HG02642 (cell line): ENCODE measurements around the gene RMP24.
"Not testable (repeated sequence)": the region's sequence is repeated elsewhere in the genome, so short reads cannot be mapped to it uniquely, and the experiment has no call there.

Experiments used
- ATAC-seq: cut with Tn5 transposase; IDR thresholded peaks from one replicate; pipeline ENCODE4 v1.9.1; 2021; ENCODE audit warnings: mild to moderate bottlenecking; ENCODE audit not compliant: unreplicated experiment, poor library complexity

Gene RMP24

DNA sequence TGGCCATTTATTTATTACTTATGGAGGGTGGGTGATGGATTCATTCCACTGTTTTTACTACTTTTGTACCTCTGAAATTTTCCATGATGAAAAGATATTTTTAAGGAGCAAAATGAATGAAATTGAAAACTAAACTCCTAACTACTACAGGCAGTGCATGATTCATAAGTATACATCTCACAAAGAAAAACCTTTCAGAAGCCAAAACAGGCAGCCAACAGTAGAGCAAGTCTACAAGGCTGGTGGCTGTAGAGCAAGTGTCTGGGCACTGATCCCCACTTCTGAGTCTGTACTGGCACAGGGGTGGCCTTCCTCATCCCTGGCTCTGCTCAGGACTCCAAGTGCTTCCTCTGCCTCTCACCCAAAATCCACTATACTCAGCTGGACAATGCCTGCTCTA is 8.2 kb upstream of the RMP24 start:
- no peak for ATAC-seq

DNA sequence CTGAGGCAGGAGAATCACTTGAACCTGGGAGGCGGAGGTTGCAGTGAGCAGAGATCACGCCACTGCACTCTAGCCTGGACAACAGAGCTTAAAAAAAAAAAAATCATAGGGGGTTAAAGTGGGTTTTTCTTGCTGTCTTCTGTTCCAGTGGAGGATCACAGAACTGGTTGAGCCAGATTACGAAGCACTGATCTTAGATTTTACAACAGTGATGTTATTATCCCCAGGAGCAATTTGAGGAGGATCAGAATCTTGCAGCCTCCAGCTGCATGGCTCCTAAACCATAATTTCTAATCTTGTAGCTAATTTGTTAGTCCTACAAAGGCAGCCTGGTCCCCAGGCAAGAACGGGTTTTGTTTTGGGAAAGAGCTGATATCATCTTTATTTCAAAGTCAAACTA is 4.6 kb upstream of the RMP24 start:
- ATAC-seq = not testable (repeated sequence)

DNA sequence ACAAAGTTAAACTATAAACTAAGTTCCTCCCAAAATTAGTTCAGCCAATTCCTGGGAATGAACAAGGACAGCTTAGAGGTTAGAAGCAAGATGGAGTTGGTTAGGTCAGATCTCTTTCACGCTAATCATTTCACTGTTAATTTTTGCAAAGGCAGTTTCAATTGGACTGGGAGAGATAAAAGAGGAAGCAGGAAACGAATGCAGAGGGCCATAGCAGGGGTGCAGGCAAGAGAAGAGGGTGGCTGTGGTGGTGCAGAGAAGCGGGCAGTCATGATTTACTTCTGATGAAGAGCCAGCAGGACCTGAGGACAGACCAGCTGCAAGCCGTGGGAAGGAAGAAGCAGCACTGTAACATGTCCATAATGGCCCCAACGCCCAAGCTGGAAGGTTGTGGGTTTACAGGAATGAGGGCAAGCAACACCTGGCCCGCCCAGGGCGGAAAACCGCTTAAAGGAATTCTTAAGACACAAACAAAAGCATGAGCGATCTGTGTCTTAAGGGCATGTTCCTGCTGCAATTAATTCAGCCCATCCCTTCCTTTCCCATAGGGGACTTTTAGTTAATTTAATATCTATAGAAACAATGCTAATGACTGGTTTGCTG is 4.1 kb upstream of the RMP24 start:
- no peak for ATAC-seq

DNA sequence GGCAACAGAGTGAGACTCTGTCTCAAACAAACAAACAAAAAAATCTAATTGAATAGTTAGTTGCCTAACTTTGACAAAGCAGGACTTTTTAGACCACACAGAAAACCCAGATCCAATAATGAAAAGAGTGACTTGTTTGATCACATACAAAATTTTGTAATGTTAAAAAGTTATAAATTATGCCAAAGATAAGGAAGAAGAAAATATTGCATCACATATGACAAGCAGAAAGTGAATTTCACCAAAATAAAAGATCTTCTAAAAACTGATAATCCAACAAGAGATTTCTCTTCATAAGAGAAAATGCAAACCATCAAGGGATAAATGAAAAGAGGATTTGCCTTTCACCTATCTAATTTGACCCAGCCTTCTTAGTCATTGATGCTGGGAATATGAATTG is 2.8 kb upstream of the RMP24 start:
- ATAC-seq = no peak

DNA sequence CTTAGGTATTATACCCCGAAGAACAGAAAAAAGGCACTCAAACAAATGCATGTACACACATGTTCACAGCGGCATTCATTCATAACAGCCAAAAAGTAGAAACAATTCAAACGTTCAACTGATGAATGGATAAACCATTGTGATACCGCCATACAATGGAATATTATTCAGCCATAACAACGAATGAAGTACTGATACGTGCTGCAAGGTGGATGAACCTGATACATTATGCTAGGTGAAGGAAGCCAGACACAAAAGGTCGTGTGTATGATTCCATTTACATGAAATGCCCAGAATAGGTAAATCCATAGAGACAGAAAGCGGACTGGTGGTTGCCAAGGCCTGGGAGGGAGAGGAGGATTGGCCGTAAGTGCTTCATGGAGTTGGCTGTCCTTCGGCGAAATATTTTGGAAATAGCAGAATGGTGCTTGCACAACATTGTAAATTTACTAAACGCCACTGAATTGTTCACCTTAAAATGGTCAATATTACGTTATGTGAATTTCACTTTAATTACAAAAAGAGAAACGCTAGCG is 750 bp upstream of the RMP24 start:
- peak; percentile 20 for ATAC-seq

DNA sequence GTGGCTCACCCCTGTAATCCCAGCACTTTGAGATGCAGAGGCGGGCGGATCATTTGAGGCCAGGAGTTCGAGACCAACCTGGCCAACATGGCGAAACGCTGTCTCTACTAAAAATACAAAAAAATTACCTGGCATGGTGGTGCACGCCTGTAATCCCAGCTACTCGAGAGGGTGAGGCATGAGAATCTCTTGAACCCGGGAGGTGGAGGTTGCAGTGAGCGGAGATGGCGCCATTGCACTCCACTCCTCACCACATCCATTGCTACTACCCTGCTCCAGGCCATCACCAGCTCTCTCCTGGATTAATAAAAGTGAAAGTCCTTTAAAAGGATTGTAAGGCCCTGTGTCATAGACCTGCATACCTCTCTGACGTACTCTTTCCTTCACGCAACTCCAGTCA is 1.2 kb downstream of the RMP24 start:
- ATAC-seq = no peak

DNA sequence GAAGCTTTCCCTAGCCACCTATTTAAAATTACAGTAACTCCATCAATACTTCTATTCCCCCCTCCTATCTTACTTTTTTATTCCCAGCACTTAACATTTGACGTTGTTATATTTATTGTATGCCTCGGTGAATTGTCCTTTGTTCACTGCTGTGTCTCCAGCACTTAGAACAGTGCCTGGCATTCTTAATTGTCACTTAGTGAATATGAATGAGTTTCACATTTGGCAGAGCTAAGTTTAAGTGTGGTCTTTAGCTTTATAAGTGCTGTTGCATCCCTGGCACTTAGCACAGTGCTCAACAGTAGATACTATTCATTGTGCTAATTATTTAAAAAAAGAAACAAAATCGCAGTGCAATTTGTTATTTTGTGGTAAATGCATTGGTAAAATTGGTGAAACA is 1.7 kb downstream of the RMP24 start:
- no peak for ATAC-seq

DNA sequence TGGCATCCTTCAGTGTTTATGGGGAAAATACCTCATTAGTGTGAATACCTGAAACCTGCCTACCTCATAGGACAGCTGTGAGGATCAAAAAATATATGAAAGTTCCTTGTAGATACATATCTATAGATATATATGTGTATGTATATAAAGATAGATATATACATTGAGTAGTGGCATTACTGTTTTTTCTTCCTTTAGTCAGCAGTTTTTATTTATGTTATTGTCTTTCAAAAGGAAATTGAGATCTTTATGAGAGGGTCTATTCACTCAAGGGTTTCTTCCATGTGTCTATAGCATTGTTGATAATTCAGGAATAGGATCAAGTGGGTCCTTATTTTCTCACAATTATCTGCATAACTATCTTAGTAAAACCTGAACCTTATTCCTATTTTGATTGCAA is 6.6 kb downstream of the RMP24 start:
- no peak for ATAC-seq

DNA sequence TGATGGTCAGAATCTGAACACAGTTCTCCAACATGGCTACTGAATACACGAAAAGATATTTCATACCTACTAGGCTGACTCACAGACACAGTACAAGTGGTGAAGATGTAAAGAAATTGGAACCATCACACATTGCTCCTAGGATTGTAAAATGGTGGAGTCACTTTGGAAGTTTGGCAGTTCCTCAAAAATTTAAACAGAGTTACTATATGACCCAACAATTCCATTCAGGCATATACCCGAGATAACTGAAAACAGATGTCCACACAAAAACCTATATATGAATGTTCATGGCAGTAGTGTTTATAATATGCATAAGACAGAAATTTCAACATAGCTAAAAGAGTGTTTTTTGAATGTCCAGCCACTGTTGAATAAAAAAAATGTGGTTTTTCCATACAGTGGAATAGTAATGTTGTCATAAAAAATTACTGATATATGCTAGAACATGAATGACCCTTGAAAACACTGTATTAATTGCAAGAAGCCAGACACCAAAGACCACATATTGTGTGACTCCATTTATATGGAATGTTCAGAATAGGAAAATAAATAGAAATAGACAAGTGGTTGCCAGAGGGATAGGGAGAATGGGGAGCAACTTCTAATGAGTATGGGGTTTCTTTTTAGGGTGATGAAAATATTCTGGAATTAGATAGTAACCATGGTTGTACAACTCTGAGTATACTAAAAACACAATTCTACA is 10.1 kb downstream of the RMP24 start:
- ATAC-seq = no peak

DNA sequence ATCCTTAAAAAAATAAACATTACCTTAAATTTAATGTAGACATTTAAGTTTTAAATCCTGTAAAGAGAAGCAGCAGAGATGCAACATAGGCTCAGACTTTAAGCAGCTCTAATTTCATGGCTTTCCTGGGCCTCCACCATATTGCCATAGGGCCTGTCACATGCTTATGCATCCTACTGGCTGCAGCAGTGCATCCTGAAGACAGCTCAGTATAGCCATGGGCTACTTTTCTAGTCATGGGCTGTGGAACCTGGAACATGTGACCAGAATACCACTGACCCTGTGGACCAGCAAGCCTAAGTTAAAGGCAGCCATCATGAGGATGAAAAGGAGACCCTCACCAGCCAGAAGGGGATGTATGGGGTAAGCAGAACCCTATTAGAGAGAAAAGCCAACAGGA is 10.7 kb downstream of the RMP24 start:
- no peak for ATAC-seq

DNA sequence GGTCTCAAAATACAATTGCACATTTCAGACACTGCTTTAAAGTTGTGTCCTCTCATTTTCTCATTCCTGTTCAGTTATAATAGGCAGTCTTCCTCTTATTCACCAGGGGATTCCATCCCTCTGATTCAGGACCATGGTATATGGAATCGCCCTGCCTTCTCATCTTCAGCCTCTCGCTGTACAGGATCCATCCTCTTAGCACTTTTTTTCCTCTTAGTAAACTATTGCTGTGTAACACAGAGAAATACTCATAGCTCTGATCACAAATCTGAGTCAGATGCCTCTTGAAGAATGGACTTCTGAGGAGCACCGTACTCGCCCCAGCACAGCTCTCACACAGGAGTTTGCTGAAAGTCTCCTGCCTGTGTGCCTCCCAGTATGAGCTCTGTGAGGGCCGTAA is 11.3 kb downstream of the RMP24 start:
- no peak for ATAC-seq

DNA sequence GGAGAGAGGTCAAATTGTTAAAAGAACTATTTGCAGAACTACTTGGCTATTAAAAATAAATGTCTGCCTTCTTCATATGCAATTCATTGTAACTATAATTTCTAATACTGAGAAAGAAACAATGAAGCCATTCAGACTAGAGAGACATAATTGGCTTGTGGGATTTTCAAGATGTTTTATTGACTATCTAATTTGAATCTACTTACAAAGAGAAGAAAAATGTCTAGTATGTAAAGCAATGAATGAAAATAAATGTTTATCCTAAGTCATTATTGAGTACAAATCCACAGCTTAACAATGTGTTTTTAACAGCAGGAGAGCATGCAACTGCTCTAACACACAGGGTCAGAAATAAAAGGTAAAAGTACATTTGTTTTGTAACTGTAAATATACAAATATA is 19.2 kb downstream of the RMP24 start:
- no peak for ATAC-seq

DNA sequence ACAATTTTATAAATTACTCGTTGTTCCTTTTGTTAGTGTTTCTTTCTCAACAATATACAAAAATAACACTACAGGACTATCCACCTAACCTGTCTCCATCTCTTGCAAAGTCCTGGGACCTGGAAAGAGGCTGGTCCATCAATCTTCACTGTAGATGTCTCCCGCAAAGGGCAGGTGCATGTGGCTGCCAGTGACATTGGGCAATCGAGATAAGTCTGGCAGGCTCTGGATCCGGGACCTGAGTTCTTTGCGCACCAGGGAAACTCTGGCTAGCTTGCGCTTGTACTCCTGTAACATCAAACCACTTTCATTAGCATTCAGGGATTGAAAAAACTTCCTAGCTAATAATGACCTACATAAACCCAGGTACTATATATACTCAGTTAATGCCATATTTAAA is 20.5 kb downstream of the RMP24 start:
- ATAC-seq = no peak

DNA sequence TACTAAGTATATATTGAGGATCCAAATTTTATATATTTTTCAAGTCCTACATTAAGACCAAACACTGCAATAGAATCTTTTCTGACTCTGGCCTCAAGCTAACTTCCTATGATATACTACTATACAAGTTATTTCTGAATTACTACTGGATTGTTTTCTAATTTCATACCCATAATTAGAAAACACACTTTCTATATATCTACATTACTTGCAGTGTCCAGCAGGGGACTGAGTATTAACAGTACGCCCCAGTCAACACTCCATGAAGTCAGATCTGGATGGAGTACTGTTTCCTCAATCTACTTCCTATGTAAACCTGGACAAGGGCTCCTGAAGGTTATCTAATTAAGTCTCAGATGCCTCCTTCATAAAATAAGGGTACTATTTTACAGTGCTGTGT is 26.5 kb downstream of the RMP24 start:
- no peak for ATAC-seq

DNA sequence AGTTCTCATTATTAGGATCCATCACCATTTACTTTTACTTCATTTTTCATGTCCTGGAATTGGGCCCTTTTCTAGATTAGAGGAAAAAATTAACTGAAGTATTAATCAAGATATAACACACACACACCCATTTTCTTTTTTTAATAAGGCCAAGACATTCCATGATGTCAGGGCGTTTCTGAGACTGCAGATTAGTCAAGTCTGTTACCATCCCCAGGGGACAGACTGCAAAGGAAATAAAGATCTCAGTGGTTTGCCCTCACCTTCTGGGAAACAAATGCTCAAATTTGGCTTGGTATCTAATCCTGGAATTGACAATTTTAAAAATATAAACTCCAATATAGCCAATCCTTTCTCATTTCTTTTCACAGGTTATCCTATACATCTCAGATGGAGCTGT is 27.4 kb downstream of the RMP24 start:
- no peak for ATAC-seq

DNA sequence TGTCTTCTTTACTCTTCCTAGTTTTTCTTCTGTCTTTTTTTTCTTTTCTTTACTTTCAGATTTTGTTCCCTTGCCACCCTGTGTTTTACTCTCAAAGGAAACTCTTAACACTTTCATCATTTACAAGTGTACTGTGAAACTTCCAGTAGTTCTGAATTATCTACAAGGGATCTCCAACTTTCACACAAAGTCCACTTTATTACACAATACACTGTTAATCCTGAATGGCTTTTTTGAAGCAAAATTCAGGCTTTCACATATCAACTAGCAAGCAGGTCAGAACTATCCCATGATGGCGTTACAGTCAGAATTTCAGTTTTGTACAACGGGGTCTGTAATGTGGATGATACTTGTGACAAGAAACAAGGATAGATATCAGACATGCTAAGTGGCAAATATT is 34.5 kb downstream of the RMP24 start:
- ATAC-seq = no peak

DNA sequence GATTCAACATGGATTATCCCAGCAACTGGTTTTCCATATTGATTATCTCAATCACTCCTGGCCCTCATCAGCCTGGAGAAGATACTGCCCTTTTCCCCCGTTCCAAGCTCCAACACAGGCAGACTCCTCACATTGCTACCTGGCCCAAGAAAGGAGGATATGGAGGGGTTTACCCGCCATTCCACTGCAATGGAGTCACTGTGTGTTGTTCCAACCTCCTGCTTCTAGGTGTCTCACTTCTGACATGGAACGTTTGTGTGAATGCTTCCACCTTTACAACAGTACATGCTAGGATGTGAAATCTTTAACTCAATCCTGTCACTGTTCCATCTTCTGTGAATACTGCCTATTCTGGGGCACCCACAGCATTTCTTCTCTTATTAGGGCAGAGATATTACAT is 36.7 kb downstream of the RMP24 start:
- no peak for ATAC-seq

DNA sequence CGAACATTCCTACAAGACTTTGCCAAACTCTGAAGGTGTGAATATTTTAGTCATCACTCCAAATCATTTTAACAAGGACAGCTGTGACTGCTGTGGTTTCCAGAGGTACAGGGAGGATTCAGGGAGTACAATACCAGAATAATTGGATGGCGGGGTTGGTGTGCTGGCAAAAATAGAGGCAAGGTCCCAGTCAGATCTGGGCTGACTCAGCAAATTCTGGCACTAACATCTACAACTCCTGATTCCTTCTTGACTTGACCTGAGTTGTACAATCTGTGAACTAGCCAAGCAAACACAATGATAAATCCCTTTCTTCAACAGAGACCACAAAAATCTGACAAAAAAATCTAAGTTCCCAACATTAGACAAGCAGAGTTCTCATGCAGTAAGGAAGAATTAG is 40.4 kb downstream of the RMP24 start:
- ATAC-seq = no peak

DNA sequence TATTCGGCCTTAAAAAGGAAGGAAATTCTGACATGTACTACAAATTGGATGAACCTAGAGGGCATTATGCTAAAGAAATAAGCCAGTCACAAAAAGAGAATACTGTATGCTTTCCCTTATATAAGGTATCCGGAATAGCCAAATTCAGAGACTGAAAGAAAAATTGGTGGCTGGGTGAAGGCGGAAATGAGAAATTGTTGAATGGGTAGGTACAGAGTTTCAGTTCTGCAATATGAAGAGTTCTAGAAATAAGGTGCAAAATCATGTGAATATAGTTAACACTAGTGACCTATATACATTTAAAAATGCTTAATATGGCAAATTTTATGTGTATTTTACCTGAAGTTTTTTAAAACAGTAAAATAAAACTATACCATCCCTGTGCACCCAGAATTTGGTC is 43.1 kb downstream of the RMP24 start:
- peak; percentile 93 for ATAC-seq

DNA sequence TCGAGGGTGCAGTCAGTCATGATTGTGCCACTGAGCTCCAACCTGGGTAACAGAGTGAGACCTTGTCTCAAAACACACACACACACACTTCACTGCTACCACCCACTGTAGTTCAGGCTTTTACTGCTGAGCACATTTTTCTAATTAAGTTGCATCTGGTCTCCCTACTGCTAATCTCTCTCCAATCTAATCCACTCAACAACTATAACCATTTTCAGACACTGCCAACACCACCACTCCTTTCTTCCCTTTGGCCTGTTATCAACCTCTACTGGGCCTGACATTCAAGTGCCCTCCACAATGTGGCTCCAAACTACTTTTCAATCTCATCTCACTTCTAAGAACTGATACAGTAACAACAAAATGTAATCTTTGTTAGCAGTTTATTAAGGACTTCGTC is 44.8 kb downstream of the RMP24 start:
- ATAC-seq = no peak

DNA sequence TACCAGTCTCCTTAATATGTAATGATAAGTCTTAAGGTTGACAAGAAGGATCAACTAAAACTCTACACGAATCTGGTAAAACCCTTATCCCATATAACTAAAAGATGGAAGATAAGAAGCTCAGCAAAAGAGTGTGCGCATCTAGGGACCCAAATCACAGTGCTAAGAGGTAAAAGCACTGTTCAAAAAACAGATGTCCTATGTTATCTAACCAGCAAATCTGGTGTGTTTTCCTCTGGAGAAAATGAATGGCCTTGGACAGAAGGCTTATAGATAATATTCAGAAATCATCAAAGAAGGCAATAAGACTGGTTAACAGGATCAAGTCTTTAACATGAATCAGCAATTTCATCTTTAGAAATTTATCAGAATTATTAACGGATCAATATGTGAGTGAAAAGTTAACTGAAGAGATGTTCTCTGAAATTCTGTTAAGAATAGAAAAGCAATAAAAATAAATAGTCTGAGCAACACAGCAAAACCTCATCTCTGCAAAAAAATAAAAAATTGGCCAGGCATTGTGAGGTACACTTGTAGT is 47.8 kb downstream of the RMP24 start:
- no peak for ATAC-seq

DNA sequence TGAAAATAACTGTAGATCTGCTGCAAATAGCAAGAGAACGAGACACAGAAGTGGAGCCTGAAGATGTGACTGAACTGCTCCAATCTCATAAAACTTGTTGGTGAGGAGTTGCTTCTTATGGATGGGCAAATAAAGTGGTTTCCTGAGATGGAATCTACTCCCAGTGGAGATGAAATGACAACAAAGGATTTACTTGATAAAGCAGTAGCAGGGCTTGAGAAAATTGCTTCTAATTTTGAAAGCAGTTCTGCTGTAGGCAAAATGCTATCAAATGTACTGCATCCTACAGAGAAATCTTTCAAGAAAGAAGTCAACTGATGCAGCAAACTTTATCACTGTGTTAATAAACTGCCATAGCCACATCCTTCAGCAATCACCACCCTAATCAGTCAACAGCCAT is 50.9 kb downstream of the RMP24 start:
- no peak for ATAC-seq
